VCaP (cell line): ENCODE measurements around the gene MCOLN1.

ENCODE experiments used
- H3K27ac ChIP-seq: fragments of 450-650 bp; 2 replicates; pipeline ENCODE4 v1.5.1; 2017
- CTCF ChIP-seq: fragments of 450-650 bp; conservative IDR thresholded peaks from 2 replicates; pipeline ENCODE4 v1.5.1; 2017; ENCODE audit warnings: mild to moderate bottlenecking, moderate library complexity

The MCOLN1 gene

GRCh38 chr19:7522072-7522922 is at the start of gene MCOLN1:
Gene MCOLN1 (plus strand): TSS chr19:7522624. CDS start chr19:7522751, 127 bp downstream.
- H3K27ac ChIP-seq: peak within 1 kb of the TSS; percentile 60
- TF ChIP-seq CTCF: no peak

GRCh38 chr19:7475665-7476064 is 46.8 kb upstream of the MCOLN1 start:
- TF ChIP-seq CTCF: no peak
- no peak overlapping the region for H3K27ac ChIP-seq

GRCh38 chr19:7476241-7476640 is 46.2 kb upstream of the MCOLN1 start:
- no peak overlapping the region for H3K27ac ChIP-seq
- no peak for TF ChIP-seq CTCF

- no peak for TF ChIP-seq CTCF
- H3K27ac ChIP-seq: no peak overlapping the region
These were observed 45.5 kb upstream of the MCOLN1 start for GRCh38 chr19:7476777-7477494.

GRCh38 chr19:7477758-7478157 is 44.7 kb upstream of the MCOLN1 start:
- no peak overlapping the region for H3K27ac ChIP-seq
- TF ChIP-seq CTCF: no peak

- TF ChIP-seq CTCF: no peak
- no peak overlapping the region for H3K27ac ChIP-seq
These were observed 44.1 kb upstream of the MCOLN1 start for GRCh38 chr19:7478173-7478842.

GRCh38 chr19:7478843-7479227 is 43.6 kb upstream of the MCOLN1 start:
- TF ChIP-seq CTCF: no peak
- H3K27ac ChIP-seq: no peak overlapping the region
